ENCODE results near the gene DMXL1.
"Not testable (repeated sequence)": the region's sequence is repeated elsewhere in the genome, so short reads cannot be mapped to it uniquely, and the experiment has no call there.

The DMXL1 gene

DNA sequence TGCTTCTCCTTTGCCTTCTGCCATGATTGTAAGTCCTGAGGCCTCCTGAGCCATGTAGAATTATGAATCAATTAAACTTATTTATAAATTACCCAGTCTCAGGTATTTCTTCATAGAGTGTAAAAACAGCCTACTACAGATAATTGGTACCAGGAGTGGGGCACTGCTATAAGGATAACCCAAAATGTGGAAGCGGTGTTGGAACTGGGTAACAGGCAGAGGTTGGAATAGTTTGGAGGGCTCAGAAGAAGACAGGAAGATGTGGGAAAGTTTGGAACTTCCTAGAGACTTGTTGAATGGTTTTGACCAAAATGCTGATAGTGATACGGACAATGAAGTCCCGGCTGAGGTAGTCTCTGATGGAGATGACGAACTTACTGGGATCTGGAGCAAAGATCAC, 64.9 kb downstream of the DMXL1 start:
- DNase-seq = not testable (repeated sequence)

DNA sequence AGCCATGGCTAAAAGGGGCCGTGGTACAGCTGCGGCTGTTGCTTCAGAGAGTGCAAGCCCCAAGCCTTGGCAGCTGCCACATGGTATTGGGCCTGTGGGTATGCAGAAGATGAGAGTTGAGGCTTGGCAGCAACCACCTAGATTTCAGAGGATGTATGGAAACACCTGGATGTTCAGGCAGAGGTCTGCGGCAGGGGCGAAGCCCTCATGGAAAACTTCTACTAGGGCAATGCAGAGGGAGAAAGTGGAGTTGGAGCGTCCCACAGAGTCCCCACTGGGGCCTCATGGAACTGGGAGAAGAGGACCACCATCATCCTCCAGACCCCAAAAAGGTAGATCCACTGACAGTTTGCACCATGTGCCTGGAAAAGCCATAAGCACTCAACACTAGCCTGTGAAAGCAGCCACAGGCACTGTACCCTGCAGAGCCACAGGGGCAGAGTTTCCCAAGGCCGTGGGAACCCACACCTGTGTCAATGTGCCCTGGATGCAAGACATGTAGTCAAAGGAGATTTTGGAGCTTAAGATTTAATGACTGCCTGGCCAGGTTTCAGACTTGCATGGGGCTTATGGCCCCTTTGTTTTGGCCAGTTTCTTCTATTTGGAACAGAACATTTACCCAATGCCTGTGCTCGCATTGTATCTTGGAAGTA, 65.9 kb downstream of the DMXL1 start:
- DNase-seq = no peak

DNA sequence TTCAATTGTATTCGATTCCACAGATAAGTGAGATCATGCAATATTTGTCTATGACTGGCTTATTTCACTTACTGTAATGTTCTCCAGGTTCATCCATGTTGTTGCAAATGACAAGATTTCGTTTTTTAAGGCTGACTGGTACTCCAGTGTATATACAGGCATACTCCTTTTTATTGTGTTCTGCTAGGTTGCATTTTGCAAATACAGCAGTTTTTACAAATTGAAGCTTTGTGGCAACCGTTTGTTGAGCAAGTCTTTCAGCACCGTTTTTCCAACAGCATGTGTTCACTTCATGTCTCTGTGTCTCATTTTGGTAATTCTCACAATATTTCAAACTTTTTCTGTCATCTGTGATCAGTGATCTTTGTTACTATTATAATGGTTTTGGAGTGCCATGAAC, 82.7 kb downstream of the DMXL1 start:
- DNase-seq = no peak

DNA sequence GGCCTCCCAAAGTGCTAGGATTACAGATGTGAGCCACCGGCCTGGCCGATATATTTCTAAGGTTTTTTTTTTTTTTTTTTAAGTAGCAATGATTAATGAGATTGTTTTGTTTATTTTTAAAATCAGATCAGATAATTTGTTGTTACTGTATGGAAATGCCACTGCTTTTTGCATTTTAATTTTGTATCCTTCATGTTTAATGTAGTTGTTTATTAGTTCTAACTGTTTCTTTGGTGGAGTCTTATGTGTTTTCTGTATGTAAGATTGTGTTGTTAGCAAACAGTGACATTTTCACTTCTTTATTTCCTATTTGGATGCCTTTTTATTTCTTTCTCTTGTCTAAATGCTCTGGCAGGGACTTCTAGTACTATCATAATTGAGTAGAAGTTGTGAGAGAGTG, 87.3 kb downstream of the DMXL1 start:
- no peak for DNase-seq

DNA sequence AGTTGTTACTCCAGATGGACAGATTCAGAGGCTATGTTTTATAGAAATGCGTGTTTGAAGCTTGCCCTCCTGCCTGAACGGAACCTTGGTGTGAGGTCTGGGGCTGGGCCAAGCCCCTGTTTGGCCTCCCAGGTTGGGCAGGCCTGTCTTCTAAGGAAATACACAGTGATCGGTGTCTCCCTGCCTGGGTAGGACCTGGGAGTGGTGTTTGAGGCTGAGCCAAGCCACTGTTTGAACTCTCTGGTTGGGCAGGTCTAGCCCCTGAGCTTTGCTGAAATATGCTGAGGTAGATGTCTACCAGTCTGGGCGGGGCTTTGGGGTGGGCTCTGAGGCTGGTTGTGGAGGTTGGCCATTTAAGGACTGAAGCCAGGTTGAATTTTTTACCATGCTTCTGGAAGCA, 90.5 kb downstream of the DMXL1 start:
- DNase-seq = no peak

DNA sequence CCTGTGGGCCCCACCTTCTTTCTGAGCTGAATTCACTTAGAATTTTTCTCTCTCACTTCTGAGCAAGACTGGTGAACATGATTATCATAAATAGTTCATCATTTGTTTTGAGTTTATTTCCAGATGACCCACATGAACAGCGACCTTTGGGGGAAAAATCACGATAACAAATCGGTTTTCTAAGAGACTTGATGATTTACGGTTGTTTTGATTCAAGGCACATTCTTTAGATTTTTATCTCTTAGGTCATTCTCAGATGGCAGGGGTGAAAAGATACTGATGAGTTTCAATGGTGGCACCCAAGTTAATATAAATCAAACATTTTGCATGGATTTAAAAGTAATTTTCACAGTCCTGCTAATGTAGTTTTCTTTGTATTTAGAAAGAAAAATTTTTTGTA, 95.1 kb downstream of the DMXL1 start:
- no peak for DNase-seq

DNA sequence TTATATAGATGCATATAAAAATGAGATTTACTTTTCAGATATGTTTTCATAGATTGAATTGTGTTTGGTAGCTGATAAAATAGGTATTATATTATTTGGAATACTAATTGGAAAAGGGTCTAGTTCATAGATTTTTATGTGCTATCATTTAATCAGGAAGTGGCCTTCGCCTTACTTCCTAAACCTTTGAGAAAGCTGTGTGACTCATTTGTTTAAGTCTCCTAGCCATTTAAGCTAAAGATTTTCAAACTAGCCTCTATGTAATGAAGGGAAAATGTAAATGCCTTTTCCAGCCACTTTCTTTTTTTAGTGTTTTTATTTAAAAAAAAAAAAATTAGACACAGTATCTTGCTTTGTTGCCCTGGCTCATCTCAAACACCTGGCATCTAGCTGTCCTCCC, 97.5 kb downstream of the DMXL1 start:
- DNase-seq = no peak

DNA sequence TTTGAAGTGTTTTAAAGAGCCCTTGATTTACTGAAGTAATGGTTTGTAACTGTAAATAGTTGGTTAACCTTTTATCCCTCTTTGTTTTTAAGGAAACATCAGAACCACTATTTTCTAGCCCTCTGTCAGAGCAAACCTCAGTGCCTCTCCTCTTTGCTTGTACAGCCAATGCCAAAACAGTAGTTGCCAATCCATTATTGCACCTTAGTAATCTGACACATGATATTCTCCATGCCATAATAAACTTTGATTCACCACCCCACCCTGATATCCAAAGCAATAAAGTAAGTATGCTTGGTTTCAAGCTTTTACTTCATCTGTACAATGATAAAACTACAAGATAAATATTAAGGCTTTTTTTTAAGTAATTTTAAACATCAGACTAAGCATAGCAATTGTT, 100.8 kb downstream of the DMXL1 start:
- no peak for DNase-seq

DNA sequence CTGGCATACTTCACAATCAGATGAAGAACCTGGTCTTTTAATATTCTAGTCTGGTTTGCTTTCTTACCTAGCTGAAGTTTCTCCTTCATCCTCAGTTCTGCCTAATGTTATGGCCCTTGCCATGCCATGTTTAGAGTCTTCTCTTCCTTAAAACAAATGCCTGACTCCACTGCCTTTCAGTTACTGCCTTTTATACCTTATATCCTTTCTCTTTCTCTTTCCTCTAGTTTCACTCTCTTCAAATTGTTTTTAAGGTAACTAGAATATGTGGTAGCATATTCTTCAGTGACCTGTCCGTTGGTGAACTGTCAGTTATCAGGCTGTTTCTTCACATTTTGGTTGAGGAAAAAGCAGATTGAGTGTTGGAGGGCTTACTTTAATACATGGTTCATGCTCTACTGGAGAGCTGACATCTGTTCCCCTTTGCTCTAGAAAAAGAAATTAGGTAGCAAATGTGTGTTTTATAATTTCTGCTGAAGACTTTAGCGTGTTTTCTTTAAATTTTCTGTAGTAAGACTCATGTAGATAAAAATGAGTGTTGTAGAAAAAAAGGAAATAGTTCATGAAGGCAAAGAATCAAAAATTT, 103.8 kb downstream of the DMXL1 start:
- no peak for DNase-seq

DNA sequence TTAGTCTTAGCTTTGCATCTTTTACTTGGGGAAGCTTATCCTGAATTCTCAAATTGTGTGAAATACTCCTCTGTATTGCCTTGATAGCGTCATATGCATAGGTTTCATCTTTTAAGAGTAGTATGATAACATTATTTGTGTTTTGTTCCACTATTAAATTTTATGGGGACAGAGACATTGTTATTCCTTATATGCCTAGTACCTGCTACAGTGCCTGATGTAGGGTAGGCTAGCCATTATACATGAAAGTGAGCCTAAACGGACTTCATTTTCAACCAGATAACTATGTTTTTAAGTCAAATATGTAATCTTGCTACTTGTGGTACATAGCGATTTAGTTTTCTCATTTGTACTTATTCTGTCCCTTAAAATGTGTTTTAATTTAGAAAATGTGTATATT, 105.9 kb downstream of the DMXL1 start:
- DNase-seq = no peak

DNA sequence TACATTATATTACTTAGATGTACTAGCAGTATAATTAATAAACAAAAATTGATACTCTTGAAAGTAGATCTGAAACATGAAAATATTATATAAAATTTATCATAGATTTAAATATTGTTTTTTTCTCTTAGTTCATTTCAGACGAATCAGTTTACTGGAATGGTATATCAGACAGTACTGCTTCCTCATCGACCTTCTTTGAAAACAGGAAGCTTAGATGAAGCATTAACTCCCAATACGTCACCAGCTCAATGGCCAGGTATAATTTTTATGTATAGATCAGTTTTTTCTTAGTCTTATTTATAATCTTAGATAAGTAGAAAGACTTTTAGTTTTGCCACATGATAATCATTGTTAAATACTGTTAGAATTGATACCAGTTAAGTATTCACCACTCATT, 106.3 kb downstream of the DMXL1 start:
- no peak for DNase-seq

DNA sequence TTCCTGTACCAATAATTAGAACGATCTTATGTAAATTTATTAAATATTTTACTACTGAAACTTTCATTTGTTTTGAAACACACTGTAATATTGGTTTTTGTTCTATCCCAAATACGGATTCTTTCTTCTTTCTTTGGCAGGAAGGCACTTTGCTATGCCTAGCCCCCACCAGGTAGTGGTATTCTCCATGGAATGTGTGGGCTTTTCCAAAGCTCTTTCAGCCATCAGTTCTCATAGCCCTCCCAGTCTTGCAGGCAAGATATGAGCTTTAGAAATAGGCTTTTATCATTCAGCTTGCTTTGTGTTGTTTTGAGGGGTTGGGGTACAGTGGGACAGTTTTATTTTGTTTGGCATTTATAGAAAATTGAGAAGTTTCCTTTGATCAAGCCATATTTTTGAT, 107.5 kb downstream of the DMXL1 start:
- DNase-seq = no peak

DNA sequence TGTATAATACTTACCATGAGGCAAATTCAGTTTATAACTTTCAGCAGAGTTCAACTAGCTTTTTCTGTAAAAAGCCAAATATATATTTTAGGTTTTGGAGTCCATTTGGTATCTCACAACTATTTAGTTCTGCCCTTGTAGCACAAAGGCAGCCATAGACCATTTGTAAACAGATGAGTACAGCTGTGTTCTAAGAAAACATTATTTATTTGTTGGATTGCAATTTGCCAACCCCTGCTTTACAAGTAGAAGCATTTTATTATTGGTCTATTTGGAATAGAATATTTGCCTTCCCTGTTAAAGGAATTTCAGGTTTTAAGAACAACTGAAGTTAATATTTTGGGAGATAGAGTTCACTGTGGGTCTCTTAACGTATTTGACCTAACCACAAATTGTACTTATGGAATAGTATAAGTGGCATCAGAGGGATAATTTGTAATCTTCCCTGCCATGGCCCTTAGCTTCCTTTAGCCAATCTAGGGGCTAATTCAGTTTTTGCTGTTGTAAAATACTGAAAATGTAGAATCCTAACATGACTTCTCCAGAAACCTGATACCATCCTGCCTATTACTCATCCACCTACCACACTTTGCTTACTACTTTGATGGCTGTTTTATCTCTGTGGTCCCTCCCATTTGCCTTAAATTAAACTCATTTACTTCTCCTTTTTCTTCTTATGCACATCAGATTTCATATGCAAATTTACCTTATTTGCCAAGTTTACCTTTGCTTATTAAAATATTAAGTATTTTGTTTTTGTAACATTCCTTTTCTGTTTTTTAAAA, 109.2 kb downstream of the DMXL1 start:
- no peak for DNase-seq

DNA sequence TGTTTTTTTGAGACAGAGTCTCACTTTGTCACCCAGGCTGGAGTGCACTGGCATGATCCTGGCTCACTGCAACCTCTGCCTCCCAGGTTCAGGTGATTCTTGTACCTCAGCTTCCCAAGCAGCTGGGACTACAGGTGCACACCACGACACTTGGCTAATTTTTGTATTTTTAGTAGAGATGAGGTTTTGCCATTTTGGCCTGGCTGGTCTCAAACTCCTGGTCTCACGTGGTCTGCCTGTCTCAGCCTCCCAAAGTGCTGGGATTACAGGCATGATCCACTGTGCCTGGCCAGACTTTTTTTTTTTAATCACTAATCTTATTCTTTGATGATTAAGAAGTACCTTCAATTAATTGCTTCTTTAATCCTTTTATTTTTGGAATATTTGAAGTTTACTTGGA, 114.6 kb downstream of the DMXL1 start:
- DNase-seq = not testable (repeated sequence)

DNA sequence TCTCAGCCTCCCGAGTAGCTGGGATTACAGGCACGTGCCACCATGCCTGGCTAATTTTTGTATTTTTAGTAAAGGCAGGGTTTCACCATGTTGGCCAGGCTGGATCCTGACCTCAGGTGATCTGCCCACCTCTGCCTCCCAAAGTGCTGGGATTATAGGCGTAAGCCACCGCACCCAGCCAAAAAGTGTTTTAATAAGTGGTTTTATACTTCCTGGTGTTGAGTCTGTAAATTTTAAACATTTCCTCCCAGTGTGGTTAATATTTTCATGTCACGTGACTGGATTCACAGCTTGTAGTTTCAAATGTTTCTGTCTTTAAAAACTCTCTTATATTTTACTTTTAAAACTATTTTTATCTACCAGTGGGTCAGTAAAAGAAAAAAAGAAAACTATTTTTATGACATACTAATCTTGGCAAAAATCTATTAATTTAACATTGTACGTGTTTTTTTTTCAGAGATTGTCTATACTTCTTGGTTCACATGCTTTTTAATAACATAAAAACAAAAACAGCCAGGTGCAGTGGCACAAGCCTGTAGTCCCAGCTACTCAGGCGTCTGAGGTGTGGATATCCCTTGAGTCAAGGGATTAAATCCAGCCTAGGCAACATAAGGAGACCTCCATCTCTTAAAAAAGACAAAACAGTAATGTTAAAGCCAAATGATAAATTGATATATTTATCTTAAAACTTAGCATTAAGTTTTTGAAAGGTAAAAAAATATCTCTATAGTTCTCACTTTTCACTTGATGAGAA, 117.1 kb downstream of the DMXL1 start:
- DNase-seq = no peak

DNA sequence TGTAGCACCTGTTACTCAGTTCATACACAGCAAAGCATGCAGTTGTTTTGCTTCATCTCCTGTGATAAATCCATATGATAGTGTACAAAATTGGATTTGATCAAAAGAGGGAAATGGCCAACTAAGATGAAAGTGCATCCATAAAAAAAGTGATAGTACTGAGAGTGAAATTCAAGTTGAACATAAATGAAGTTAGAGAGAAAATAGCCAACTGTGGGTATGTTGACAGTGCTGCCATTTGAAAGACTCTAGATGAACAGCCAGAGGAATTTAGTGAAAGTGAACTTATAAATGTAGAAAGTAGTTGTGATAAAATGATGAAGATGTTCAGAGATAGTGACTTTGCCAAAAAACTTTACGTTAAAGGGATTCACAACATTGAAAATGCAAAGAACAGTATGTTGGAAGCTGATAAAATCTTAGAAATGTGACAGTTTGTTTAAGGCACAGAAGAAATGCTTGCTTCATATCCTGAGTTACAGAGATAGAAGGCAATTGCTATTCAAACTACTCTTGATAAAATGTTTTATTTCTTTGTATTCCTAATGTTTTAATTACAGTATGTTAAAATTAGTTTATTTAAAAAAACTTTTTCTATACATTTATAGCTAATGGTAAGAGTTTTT, 119.7 kb downstream of the DMXL1 start:
- DNase-seq = no peak

DNA sequence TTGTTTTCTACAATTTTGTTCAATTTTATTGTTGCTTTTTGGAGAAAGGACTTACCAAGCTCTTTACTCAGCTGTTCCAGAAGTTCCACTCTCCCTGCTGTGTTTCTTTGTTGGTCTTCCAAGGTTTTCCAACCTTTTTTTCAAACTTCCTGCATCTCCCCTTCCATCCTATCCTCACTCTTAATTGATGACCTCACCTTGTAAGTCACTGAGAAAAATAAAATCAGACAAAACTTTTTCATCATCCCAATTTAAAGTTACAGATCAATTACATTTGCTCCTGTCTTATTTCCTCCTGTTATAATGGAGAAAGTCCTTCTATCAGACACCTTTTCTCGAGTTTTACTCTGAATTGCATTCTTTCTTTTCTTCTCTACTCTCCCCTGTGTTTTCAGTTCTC, 121.1 kb downstream of the DMXL1 start:
- no peak for DNase-seq

DNA sequence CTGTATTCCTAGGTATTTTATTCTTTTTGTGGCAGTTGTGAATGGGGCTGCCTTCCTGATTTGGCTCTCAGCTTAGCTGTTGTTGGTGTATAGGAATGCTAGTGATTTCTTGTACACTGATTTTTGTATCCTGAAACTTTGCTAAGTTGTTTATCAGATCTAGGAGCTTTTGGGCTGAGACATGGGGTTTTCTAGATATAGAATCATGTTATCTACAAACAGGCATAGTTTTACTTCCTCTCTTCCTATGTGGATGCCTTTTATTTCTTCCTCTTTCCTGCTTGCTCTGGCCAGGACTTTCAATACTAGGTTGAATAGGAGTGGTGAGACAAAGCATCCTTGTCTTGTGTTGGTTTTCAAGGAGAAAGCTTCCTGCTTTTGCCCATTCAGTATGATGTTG, 129.9 kb downstream of the DMXL1 start:
- no peak for DNase-seq

DNA sequence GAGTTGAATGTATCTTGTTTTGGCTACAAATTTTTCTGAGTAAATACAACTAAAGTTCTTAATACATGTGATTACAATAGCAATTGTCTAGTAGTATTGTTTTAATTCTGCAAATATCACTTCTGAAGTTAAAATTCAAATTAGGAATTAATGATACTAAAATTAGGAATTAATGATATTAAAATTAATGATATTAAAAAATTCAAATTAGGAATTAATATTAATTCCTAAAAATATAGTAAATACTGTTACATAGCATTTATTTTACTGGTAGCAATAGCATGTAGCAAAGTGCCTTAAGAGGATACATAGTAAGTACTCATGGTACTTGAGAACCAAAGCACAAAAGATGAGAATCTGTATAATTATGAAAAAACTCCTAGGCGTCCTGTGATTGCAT, 136.2 kb downstream of the DMXL1 start:
- no peak for DNase-seq

DNA sequence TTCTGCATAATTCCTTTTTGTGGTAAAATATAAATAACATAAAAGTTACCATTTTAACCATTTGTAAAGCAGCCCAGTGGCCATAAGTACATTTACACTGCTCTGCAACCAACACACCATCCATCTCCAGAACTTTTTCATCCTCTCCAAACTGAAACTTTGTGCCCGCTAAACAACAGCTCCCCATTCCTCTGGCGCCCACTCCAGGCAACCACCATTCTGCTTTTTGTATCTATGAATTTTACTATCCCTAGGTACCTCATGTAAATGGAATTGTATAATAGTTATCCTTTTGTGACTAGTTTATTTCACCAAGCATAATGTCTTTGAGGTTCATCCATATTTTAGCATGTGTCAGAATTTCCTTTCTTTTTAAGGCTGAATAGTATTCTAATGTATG, 141.1 kb downstream of the DMXL1 start:
- no peak for DNase-seq

DNA sequence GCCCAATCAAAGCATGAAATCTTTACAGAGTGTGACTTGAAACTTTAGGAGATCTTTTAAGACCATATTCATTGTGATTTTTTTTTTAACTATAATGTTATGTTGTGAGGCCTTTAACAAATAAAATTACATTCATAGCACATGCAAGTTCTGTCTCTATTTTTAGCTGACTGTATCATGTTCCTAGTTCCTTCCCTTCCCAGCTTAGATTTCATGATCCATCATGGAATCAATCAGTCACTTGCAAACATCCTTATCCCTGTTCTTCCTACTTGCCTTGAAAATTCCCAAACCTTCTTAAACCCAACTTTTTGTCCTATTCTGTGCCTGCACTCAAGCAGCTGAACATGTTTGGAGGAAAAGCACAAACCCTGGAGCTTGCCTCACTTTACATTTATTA, 141.8 kb downstream of the DMXL1 start:
- DNase-seq = no peak

DNA sequence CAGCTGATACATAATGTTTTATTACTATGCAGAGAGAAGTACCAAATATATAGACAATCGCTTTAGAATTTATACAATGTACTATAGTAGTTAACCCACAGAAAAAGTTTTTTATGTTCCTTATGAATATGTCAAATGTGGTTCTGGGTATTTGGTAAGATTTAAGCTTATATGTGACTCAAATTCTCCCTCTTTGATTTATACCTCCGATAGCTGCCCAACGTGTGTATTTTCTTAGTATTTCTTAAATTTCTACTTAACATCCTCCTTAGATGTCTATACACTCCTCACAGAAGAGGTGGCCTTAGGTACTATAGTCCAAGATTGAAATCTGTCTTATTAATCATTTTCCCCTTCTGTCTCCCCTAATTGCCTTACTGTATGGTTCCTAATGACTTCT, 146.3 kb downstream of the DMXL1 start:
- no peak for DNase-seq

Measured in NCI-H1092 (cell line).